Measurements from ENCODE around the gene CNFN.

Gene CNFN

GRCh38 chr19:42349378-42350107 lies 40.6 kb downstream of the CNFN start:
- no peak for TF ChIP-seq CTCF (IDR thresholded peaks at IDR 0.05; ENCODE audit: poor library complexity, severe bottlenecking)
- no peak for DNase-seq (ENCODE audit: low spot score)
- Histone ChIP-seq H3K4me1 (ENCODE audit: insufficient read depth, poor library complexity, severe bottlenecking) (no peaks in the 10 kb centered on the region), H3K9me3 (ENCODE audit: severe bottlenecking) (no peaks in the 10 kb centered on the region), H3K27ac (ENCODE audit: poor library complexity, severe bottlenecking) (no peak overlapping the region), H3K27me3 (ENCODE audit: insufficient read depth, poor library complexity, severe bottlenecking) (no peaks in the 10 kb centered on the region), H3K36me3 (ENCODE audit: low read depth) (no peaks in the 10 kb centered on the region), H3K4me3 (ENCODE audit: severe bottlenecking) (no peak overlapping the region)
- no peak for ATAC-seq (ENCODE audit: low read depth)

- Histone ChIP-seq H3K4me1 (ENCODE audit: insufficient read depth, poor library complexity, severe bottlenecking) (no peaks in the 10 kb centered on the region), H3K36me3 (ENCODE audit: low read depth) (no peaks in the 10 kb centered on the region), H3K27ac (ENCODE audit: poor library complexity, severe bottlenecking) (no peak overlapping the region), H3K4me3 (ENCODE audit: severe bottlenecking) (no peak overlapping the region), H3K9me3 (ENCODE audit: severe bottlenecking) (no peaks in the 10 kb centered on the region), H3K27me3 (ENCODE audit: insufficient read depth, poor library complexity, severe bottlenecking) (no peaks in the 10 kb centered on the region)
- ATAC-seq (ENCODE audit: low read depth) (no peak), DNase-seq (ENCODE audit: low spot score) (no peak)
- no peak for TF ChIP-seq CTCF (IDR thresholded peaks at IDR 0.05; ENCODE audit: poor library complexity, severe bottlenecking)
These were observed 41.9 kb downstream of the CNFN start for GRCh38 chr19:42348211-42348610.

- Histone ChIP-seq H3K4me3 (ENCODE audit: severe bottlenecking) (no peak overlapping the region), H3K4me1 (ENCODE audit: insufficient read depth, poor library complexity, severe bottlenecking) (no peaks in the 10 kb centered on the region), H3K36me3 (ENCODE audit: low read depth) (no peaks in the 10 kb centered on the region), H3K27ac (ENCODE audit: poor library complexity, severe bottlenecking) (no peak overlapping the region), H3K27me3 (ENCODE audit: insufficient read depth, poor library complexity, severe bottlenecking) (no peaks in the 10 kb centered on the region), H3K9me3 (ENCODE audit: severe bottlenecking) (no peaks in the 10 kb centered on the region)
- ATAC-seq (ENCODE audit: low read depth) (no peak), DNase-seq (ENCODE audit: low spot score) (no peak)
- TF ChIP-seq CTCF (IDR thresholded peaks at IDR 0.05; ENCODE audit: poor library complexity, severe bottlenecking): no peak
These were observed 44.8 kb downstream of the CNFN start for GRCh38 chr19:42345191-42345812.

GRCh38 chr19:42344336-42344893 lies 45.7 kb downstream of the CNFN start:
- Histone ChIP-seq H3K9me3 (ENCODE audit: severe bottlenecking) (no peaks in the 10 kb centered on the region), H3K36me3 (ENCODE audit: low read depth) (peaks cover 7% of the 10 kb centered on the region), H3K4me3 (ENCODE audit: severe bottlenecking) (no peak overlapping the region), H3K4me1 (ENCODE audit: insufficient read depth, poor library complexity, severe bottlenecking) (no peaks in the 10 kb centered on the region), H3K27ac (ENCODE audit: poor library complexity, severe bottlenecking) (no peak overlapping the region), H3K27me3 (ENCODE audit: insufficient read depth, poor library complexity, severe bottlenecking) (no peaks in the 10 kb centered on the region)
- no peak for TF ChIP-seq CTCF (IDR thresholded peaks at IDR 0.05; ENCODE audit: poor library complexity, severe bottlenecking)
- ATAC-seq (ENCODE audit: low read depth): no peak
- DNase-seq (ENCODE audit: low spot score): no peak

Data from RWPE2 (cell line).